ENCODE results near the gene CCDC86. TPM values are rescaled to one million over a fixed set of nuclear protein-coding genes. Genes with fewer than 3 reads are reported as not detected.

The CCDC86 gene
- total RNA-seq, 1 experiment from 2014 or later = 7.3 TPM

GRCh38 chr11:60825118-60825517 is 16.8 kb upstream of the CCDC86 start:
- no peak for DNase-seq (ENCODE audit: low read depth)
- in situ Hi-C loops (cut with HindIII; ENCODE audit: low pct_unique_long_range_greater_than_20kb, low sequenced_read_pairs) = no loop called here

- in situ Hi-C loops (cut with HindIII; ENCODE audit: low pct_unique_long_range_greater_than_20kb, low sequenced_read_pairs) = no loop called here
Observed at GRCh38 chr11:60825790-60826189, 16.1 kb upstream of the CCDC86 start.

GRCh38 chr11:60830478-60831142 is 11.3 kb upstream of the CCDC86 start:
- in situ Hi-C loops (cut with HindIII; ENCODE audit: low pct_unique_long_range_greater_than_20kb, low sequenced_read_pairs) = no loop called here
- DNase-seq (ENCODE audit: low read depth) = no peak

More at GRCh38 chr11:60825790-60826189, 16.1 kb upstream of the CCDC86 start:
- DNase-seq (ENCODE audit: low read depth) = no peak

GRCh38 chr11:60831143-60831500 is 10.8 kb upstream of the CCDC86 start:
- peak; percentile 51 for DNase-seq (ENCODE audit: low read depth)
- in situ Hi-C loops (cut with HindIII; ENCODE audit: low pct_unique_long_range_greater_than_20kb, low sequenced_read_pairs) = no loop called here

- in situ Hi-C loops (cut with HindIII; ENCODE audit: low pct_unique_long_range_greater_than_20kb, low sequenced_read_pairs) = no loop called here
- peak; percentile 33 for DNase-seq (ENCODE audit: low read depth)
Observed at GRCh38 chr11:60831501-60832079, 10.3 kb upstream of the CCDC86 start.

- in situ Hi-C loops (cut with HindIII; ENCODE audit: low pct_unique_long_range_greater_than_20kb, low sequenced_read_pairs) = no loop called here
- no peak for DNase-seq (ENCODE audit: low read depth)
Observed at GRCh38 chr11:60834742-60835533, 7.0 kb upstream of the CCDC86 start.

- DNase-seq (ENCODE audit: low read depth) = no peak
- in situ Hi-C loops (cut with HindIII; ENCODE audit: low pct_unique_long_range_greater_than_20kb, low sequenced_read_pairs) = no loop called here
Observed at GRCh38 chr11:60835534-60835846, 6.4 kb upstream of the CCDC86 start.

- in situ Hi-C loops (cut with HindIII; ENCODE audit: low pct_unique_long_range_greater_than_20kb, low sequenced_read_pairs) = no loop called here
- DNase-seq (ENCODE audit: low read depth) = no peak
Observed at GRCh38 chr11:60836866-60837515, 4.9 kb upstream of the CCDC86 start.

- in situ Hi-C loops (cut with HindIII; ENCODE audit: low pct_unique_long_range_greater_than_20kb, low sequenced_read_pairs) = no loop called here
- no peak for DNase-seq (ENCODE audit: low read depth)
Observed at GRCh38 chr11:60838132-60838531, 3.8 kb upstream of the CCDC86 start.

- no peak for DNase-seq (ENCODE audit: low read depth)
- in situ Hi-C loops (cut with HindIII; ENCODE audit: low pct_unique_long_range_greater_than_20kb, low sequenced_read_pairs) = no loop called here
Observed at GRCh38 chr11:60840470-60841430, 1.2 kb upstream of the CCDC86 start.

- in situ Hi-C loops (cut with HindIII; ENCODE audit: low pct_unique_long_range_greater_than_20kb, low sequenced_read_pairs) = no loop called here
- DNase-seq (ENCODE audit: low read depth) = no peak
Observed at GRCh38 chr11:60842668-60843600, 1.0 kb downstream of the CCDC86 start.

GRCh38 chr11:60844045-60844869 is 2.3 kb downstream of the CCDC86 start:
- no peak for DNase-seq (ENCODE audit: low read depth)
- in situ Hi-C loops (cut with HindIII; ENCODE audit: low pct_unique_long_range_greater_than_20kb, low sequenced_read_pairs) = no loop called here

- in situ Hi-C loops (cut with HindIII; ENCODE audit: low pct_unique_long_range_greater_than_20kb, low sequenced_read_pairs) = no loop called here
- DNase-seq (ENCODE audit: low read depth) = no peak
Observed at GRCh38 chr11:60844870-60845221, 2.9 kb downstream of the CCDC86 start.

- in situ Hi-C loops (cut with HindIII; ENCODE audit: low pct_unique_long_range_greater_than_20kb, low sequenced_read_pairs) = no loop called here
- DNase-seq (ENCODE audit: low read depth) = no peak
Observed at GRCh38 chr11:60845338-60845737, 3.4 kb downstream of the CCDC86 start.

GRCh38 chr11:60847281-60847680 is 5.4 kb downstream of the CCDC86 start:
- no peak for DNase-seq (ENCODE audit: low read depth)
- in situ Hi-C loops (cut with HindIII; ENCODE audit: low pct_unique_long_range_greater_than_20kb, low sequenced_read_pairs) = no loop called here

GRCh38 chr11:60847896-60848295 is 6.0 kb downstream of the CCDC86 start:
- in situ Hi-C loops (cut with HindIII; ENCODE audit: low pct_unique_long_range_greater_than_20kb, low sequenced_read_pairs) = no loop called here
- no peak for DNase-seq (ENCODE audit: low read depth)
